HG02938 (cell line): ENCODE data around the gene LARP4B.
"Not testable (repeated sequence)": the region's sequence is repeated elsewhere in the genome, so short reads cannot be mapped to it uniquely, and the experiment has no call there.

Experiments
- ATAC-seq: cut with Tn5 transposase; IDR thresholded peaks from one replicate; pipeline ENCODE4 v1.9.1; 2021; ENCODE audit warnings: mild to moderate bottlenecking, moderate library complexity; ENCODE audit not compliant: unreplicated experiment

Gene LARP4B

GRCh38 chr10:774661-775244 is 156.8 kb downstream of the LARP4B start:
- ATAC-seq: no peak

DNA sequence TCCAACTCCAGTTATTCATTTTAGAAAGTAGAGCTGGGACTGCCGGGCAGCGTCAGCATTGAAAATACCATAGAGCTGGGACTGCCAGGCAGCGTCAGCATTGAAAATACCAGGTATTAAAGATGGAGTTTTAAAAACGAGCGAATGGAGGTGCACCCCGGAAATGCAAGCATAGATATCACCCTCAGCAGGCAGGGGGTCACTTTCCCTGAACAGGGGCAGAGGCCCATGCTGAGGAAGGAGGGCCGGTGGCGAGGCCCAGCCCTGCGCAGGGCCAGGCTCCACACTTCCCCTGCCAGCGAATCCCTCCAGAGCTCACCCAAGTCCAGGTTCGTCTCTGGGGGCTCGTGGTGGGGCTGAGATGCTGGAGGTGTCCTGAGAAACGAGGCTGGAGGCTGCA is 157.3 kb downstream of the LARP4B start:
- no peak for ATAC-seq

- ATAC-seq: no peak
Observed at GRCh38 chr10:773562-774161, 157.8 kb downstream of the LARP4B start.

- no peak for ATAC-seq
Observed at GRCh38 chr10:772227-772637, 159.3 kb downstream of the LARP4B start.

- no peak for ATAC-seq
Observed at GRCh38 chr10:771647-772046, 159.9 kb downstream of the LARP4B start.

GRCh38 chr10:770975-771374 is 160.5 kb downstream of the LARP4B start:
- no peak for ATAC-seq

DNA sequence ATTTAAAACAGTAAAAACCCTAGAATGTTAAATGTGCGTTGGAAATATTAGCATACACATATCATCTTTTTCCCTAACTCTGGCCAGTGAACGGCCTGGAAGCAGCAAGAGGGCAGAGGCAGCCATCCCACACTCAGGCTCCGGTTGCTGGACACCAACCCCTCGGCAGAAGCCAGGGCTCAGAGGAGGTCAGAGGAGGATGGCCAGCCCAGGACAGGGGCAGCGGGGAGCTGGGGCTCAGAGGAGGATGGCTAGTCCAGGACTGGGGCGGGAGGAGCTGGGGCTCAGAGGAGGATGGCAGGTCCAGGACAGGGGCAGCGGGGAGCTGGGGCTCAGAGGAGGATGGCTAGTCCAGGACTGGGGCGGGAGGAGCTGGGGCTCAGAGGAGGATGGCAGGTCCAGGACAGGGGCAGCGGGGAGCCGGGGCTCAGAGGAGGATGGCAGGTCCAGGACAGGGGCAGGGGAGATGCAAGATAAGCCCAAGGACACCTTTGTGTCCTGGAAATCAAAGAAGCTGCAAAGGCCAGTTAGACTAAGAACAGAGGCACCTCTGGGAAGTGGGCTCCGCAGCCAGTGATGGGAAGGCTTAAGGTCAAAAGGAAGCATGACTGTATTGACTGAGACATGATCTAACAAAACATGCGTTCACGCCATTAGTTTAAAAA is 161.3 kb downstream of the LARP4B start:
- ATAC-seq: not testable (repeated sequence)

DNA sequence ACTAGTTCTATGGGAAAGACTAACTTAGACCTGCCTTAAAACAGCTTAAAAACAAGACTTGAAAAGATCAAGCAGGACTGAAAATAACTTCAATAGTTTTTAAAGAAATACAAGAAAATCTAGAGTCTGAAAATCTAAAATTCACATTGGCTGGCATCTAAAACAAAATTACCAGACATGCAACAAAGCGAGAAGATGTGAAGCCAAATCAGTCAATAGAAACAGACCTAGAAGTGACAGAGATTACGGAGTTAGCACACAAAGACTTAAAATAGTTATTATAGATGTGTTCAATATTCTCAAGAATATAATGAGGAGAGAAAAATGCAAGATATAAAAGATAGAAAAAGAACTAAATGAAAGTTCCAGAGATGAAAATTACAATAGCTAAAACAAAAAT is 163.7 kb downstream of the LARP4B start:
- ATAC-seq: no peak

DNA sequence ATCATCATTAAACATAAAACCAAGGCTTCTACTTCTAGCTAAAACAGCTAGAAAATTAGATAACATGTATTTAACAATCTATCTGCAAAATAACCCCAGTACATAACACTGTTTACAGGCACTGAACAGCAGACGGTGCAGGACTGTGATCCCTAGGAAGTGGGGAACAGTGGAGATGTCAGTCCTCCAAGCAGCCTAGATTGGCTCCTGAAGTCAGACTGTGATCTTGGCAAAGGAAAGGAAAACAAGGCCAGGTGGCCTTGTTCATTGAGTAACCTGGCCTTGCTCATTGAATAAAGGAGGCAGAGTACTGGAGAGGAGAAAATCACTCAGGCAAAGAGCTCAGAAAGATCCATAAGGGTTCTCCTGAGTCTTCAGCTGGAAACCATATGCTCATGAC is 164.3 kb downstream of the LARP4B start:
- ATAC-seq: no peak

GRCh38 chr10:761376-761775 is 170.1 kb downstream of the LARP4B start:
- no peak for ATAC-seq

- ATAC-seq: no peak
Observed at GRCh38 chr10:760622-761021, 170.9 kb downstream of the LARP4B start.

GRCh38 chr10:759898-760477 is 171.5 kb downstream of the LARP4B start:
- no peak for ATAC-seq
